ENCODE measurements around the gene ZNF423.

The ZNF423 gene

GRCh38 chr16:49716339-49716934, 139.5 kb downstream of the ZNF423 start:
- DNase-seq, result no peak

GRCh38 chr16:49713770-49714169, 142.1 kb downstream of the ZNF423 start:
- no peak for DNase-seq

GRCh38 chr16:49712542-49712941, 143.4 kb downstream of the ZNF423 start:
- no peak for DNase-seq

- DNase-seq, result no peak
Measured at GRCh38 chr16:49712106-49712505, 143.8 kb downstream of the ZNF423 start.

GRCh38 chr16:49709057-49709456, 146.9 kb downstream of the ZNF423 start:
- no peak for DNase-seq

- DNase-seq, result no peak
Measured at GRCh38 chr16:49708491-49708890, 147.4 kb downstream of the ZNF423 start.

GRCh38 chr16:49706620-49707355, 149.1 kb downstream of the ZNF423 start:
- DNase-seq, result no peak

- DNase-seq, result no peak
Measured at GRCh38 chr16:49704586-49705155, 151.2 kb downstream of the ZNF423 start.

- no peak for DNase-seq
Measured at GRCh38 chr16:49703483-49703882, 152.4 kb downstream of the ZNF423 start.

GRCh38 chr16:49701789-49702494, 154.0 kb downstream of the ZNF423 start:
- peak; percentile 22 for DNase-seq

- no peak for DNase-seq
Measured at GRCh38 chr16:49701065-49701685, 154.7 kb downstream of the ZNF423 start.

- no peak for DNase-seq
Measured at GRCh38 chr16:49700251-49701064, 155.5 kb downstream of the ZNF423 start.

- DNase-seq, result no peak
Measured at GRCh38 chr16:49699841-49700175, 156.1 kb downstream of the ZNF423 start.

GRCh38 chr16:49698931-49699840, 156.7 kb downstream of the ZNF423 start:
- peak; percentile 45 for DNase-seq

- no peak for DNase-seq
Measured at GRCh38 chr16:49698453-49698815, 157.5 kb downstream of the ZNF423 start.

- DNase-seq, result no peak
Measured at GRCh38 chr16:49697631-49698452, 158.1 kb downstream of the ZNF423 start.

GRCh38 chr16:49696414-49697101, 159.4 kb downstream of the ZNF423 start:
- no peak for DNase-seq

GRCh38 chr16:49695782-49696413, 160.0 kb downstream of the ZNF423 start:
- no peak for DNase-seq

GRCh38 chr16:49693445-49693844, 162.5 kb downstream of the ZNF423 start:
- DNase-seq, result no peak
